Ovary (tissue), 3 donors: Measurements from ENCODE around the gene NID1.

Source experiments
- EP300 ChIP-seq: sonication (generic); formaldehyde crosslinking; IDR thresholded peaks from one replicate; pipeline ENCODE4 v1.6.1; 2017; ENCODE audit warnings: antibody characterized with exemption
- POLR2A ChIP-seq: fragments of 450-650 bp; IDR thresholded peaks from one replicate; pipeline ENCODE4 v1.6.1; 2017; ENCODE audit warnings: antibody characterized with exemption, mild to moderate bottlenecking, moderate library complexity
- TF ChIP-seq, protein P1 (sequence below), 3 donors: fragments of 450-650 bp in 2 of 3; fragments of 200-600 bp in 1 of 3; IDR thresholded peaks; one replicate each; pipeline versions ENCODE4 v1.5.1 to v1.8.0; 2016 to 2022; ENCODE audit warnings: antibody characterized with exemption in 3 of 3, mild to moderate bottlenecking in 1 of 3
- donor health status: DM: no; HTN: no; CAD: no.

GRCh38 chr1:236092899-236093298 lies 28.0 kb upstream of the NID1 start:
- TF ChIP-seq, protein P1, sequence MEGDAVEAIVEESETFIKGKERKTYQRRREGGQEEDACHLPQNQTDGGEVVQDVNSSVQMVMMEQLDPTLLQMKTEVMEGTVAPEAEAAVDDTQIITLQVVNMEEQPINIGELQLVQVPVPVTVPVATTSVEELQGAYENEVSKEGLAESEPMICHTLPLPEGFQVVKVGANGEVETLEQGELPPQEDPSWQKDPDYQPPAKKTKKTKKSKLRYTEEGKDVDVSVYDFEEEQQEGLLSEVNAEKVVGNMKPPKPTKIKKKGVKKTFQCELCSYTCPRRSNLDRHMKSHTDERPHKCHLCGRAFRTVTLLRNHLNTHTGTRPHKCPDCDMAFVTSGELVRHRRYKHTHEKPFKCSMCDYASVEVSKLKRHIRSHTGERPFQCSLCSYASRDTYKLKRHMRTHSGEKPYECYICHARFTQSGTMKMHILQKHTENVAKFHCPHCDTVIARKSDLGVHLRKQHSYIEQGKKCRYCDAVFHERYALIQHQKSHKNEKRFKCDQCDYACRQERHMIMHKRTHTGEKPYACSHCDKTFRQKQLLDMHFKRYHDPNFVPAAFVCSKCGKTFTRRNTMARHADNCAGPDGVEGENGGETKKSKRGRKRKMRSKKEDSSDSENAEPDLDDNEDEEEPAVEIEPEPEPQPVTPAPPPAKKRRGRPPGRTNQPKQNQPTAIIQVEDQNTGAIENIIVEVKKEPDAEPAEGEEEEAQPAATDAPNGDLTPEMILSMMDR (IDR thresholded peaks at IDR 0.05) = no peak
- TF ChIP-seq POLR2A = no peak
- TF ChIP-seq EP300 = no peak
